Inflammatory macrophage treated with lipopolysaccharide for 1 hour (primary cell): ENCODE data around the gene SMOC1.

Experiments
- DNase-seq, 2 donors: peaks; one replicate each; pipeline ENCODE4 v3.0.0-alpha.2; 2020 to 2022

Gene SMOC1

GRCh38 chr14:69987406-69988121, 108.3 kb downstream of the SMOC1 start:
- no peak for DNase-seq

GRCh38 chr14:69988979-69989378, 109.8 kb downstream of the SMOC1 start:
- no peak for DNase-seq

- DNase-seq, result no peak
Measured at GRCh38 chr14:69989622-69990021, 110.4 kb downstream of the SMOC1 start.

- no peak for DNase-seq
Measured at GRCh38 chr14:69990323-69990722, 111.1 kb downstream of the SMOC1 start.

- DNase-seq, result no peak
Measured at GRCh38 chr14:69991422-69991821, 112.2 kb downstream of the SMOC1 start.

GRCh38 chr14:69992564-69992963, 113.3 kb downstream of the SMOC1 start:
- no peak for DNase-seq

- DNase-seq, result no peak
Measured at GRCh38 chr14:69993326-69993725, 114.1 kb downstream of the SMOC1 start.

- no peak for DNase-seq
Measured at GRCh38 chr14:69994002-69994401, 114.8 kb downstream of the SMOC1 start.

- DNase-seq, result peak; percentile 12 to 15
Measured at GRCh38 chr14:69996216-69996615, 117.0 kb downstream of the SMOC1 start.

GRCh38 chr14:69997849-69998248, 118.6 kb downstream of the SMOC1 start:
- DNase-seq, result no peak

GRCh38 chr14:69999261-69999674, 120.1 kb downstream of the SMOC1 start:
- no peak for DNase-seq

- no peak for DNase-seq
Measured at GRCh38 chr14:70000601-70001000, 121.4 kb downstream of the SMOC1 start.

GRCh38 chr14:70002589-70003346, 123.6 kb downstream of the SMOC1 start:
- DNase-seq, result no peak

GRCh38 chr14:70004791-70005190, 125.6 kb downstream of the SMOC1 start:
- DNase-seq, result no peak

- DNase-seq, result no peak
Measured at GRCh38 chr14:70005281-70005805, 126.1 kb downstream of the SMOC1 start.

- no peak for DNase-seq
Measured at GRCh38 chr14:70006699-70007098, 127.5 kb downstream of the SMOC1 start.

- DNase-seq, result no peak
Measured at GRCh38 chr14:70008284-70009262, 129.4 kb downstream of the SMOC1 start.

- no peak for DNase-seq
Measured at GRCh38 chr14:70009961-70010360, 130.7 kb downstream of the SMOC1 start.

GRCh38 chr14:70011098-70011497, 131.9 kb downstream of the SMOC1 start:
- no peak for DNase-seq

GRCh38 chr14:70011708-70012107, 132.5 kb downstream of the SMOC1 start:
- no peak for DNase-seq

- DNase-seq, result peak; percentile 6 to 66
Measured at GRCh38 chr14:70013271-70013873, 134.2 kb downstream of the SMOC1 start.

- DNase-seq, result peak; percentile 20 to 47
Measured at GRCh38 chr14:70014406-70015095, 135.3 kb downstream of the SMOC1 start.
